Keratinocyte (primary cell): ENCODE measurements around the gene EVI5.

ENCODE experiments used
- CTCF ChIP-seq, 3 experiments: IDR thresholded peaks in 1 of 3; conservative IDR thresholded peaks in 1 of 3; optimal IDR thresholded peaks in 1 of 3; 2 replicates in 2 of 3; 3 replicates in 1 of 3; pipeline versions ENCODE3 to v1.5.1; 2011; ENCODE audit warnings: low read length in 3 of 3, mild to moderate bottlenecking in 3 of 3, moderate library complexity in 2 of 3, control low read depth in 1 of 3, inconsistent platforms in 1 of 3; ENCODE audit not compliant: insufficient read depth in 2 of 3; ENCODE audit errors: extremely low read depth in 1 of 3
- EZH2 ChIP-seq: IDR thresholded peaks from one replicate; pipeline ENCODE4 v1.6.1; 2012; ENCODE audit warnings: inconsistent platforms, mild to moderate bottlenecking, low read length, moderate library complexity

GRCh38 chr1:92461364-92462097 lies 323.4 kb downstream of the EVI5 start:
- TF ChIP-seq CTCF (optimal IDR thresholded peaks at IDR 0.05 in 1 of 3, IDR thresholded peaks at IDR 0.05 in 1 of 3, conservative IDR thresholded peaks at IDR 0.05 in 1 of 3; ENCODE audit: extremely low read depth in 1 of 3, insufficient read depth in 2 of 3, low read length in 3 of 3): no peak
- TF ChIP-seq EZH2: no peak
